Astrocyte of the spinal cord (primary cell): ENCODE measurements around the gene GALNT14.

Experiments used
- DNase-seq: peaks from one replicate; pipeline ENCODE4 v3.0.0; 2011; ENCODE audit warnings: low read depth, low spot score
- H3K4me3 ChIP-seq: 2 replicates; pipeline ENCODE4 v1.5.1; 2011; ENCODE audit warnings: low read depth, mild to moderate bottlenecking, low read length, moderate library complexity
- in situ Hi-C: cut with HindIII; loops from 2 replicates; pipeline ENCODE4 v1.10.0; 2017; ENCODE audit warnings: low sequenced_read_pairs
- TF ChIP-seq, protein P1 (sequence below): IDR thresholded peaks from 2 replicates; pipeline ENCODE4 v1.5.1; 2012; ENCODE audit warnings: low read depth, mild to moderate bottlenecking, low read length, inconsistent platforms

Gene GALNT14

DNA sequence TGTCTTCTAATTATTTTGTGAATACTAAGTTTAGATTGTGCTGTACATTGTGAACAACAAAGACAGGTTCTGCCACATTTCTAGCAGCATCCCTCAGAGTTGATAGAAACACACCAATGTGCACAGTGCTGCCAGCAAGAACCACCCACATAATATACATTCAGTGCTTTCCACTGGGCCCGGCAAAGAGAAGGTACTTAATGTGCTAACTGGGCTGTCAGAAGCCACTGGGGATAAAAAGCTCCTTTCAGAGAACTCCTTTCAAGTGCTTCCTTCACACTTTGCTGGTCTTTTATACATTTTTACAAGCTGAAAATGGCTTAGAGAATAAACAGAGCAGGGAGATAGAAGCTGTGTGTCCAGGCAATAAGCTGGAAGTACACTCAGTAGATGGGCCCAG, 273.0 kb downstream of the GALNT14 start:
- in situ Hi-C loops = no loop called here
- TF ChIP-seq, protein P1, sequence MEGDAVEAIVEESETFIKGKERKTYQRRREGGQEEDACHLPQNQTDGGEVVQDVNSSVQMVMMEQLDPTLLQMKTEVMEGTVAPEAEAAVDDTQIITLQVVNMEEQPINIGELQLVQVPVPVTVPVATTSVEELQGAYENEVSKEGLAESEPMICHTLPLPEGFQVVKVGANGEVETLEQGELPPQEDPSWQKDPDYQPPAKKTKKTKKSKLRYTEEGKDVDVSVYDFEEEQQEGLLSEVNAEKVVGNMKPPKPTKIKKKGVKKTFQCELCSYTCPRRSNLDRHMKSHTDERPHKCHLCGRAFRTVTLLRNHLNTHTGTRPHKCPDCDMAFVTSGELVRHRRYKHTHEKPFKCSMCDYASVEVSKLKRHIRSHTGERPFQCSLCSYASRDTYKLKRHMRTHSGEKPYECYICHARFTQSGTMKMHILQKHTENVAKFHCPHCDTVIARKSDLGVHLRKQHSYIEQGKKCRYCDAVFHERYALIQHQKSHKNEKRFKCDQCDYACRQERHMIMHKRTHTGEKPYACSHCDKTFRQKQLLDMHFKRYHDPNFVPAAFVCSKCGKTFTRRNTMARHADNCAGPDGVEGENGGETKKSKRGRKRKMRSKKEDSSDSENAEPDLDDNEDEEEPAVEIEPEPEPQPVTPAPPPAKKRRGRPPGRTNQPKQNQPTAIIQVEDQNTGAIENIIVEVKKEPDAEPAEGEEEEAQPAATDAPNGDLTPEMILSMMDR = no peak
- no peak overlapping the region for H3K4me3 ChIP-seq
- DNase-seq = no peak

DNA sequence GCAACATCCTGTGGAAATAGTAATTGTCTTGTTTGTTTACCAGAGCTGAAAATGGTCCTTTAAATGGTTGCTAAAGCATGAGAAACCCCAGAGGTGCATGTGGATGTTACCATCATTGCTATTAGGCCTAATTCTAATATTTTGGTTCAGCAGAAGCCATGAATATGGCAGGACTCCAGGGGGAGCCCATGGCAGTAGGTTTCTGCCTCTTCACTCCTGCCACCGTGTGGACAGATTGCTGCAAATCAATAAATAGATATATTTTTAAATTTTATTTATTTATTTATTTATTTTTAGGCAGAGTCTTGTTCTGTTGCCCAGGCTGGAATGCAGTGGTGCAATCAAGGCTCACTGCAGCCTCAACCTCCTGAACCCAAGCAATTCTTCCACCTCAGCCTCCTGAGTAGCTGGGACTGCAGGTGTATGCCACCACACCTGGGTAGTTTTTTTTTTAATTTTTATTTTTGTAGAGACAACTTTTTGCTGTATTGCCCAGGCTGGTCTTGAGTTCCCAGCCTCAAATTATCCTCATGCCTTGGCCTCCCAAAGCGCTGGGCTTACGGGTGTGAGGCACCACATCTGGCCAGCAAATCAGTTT, 276.1 kb downstream of the GALNT14 start:
- no peak overlapping the region for H3K4me3 ChIP-seq
- in situ Hi-C loops = no loop called here
- TF ChIP-seq, protein P1 = peak; percentile 61
- peak; percentile 64 for DNase-seq

DNA sequence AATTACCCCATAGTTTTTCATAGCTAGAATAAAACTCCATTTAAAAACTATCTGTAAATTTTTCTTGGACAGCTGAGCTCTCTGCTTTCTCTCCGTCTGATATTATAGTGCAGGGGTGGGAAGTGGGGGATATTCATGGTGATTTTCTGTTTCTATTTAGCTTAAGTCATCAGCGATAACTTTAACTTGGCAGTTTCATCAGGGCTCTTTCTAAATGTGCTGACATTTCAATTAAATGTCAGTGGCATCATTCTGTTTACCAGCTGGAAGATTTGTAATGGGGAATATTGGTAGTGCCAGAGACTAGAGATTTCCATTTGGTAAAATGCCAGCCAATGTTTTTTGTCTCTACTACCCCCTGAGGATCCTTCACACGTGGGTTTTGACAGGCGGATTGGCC, 277.5 kb downstream of the GALNT14 start:
- in situ Hi-C loops = no loop called here
- TF ChIP-seq, protein P1 = no peak
- H3K4me3 ChIP-seq = no peak overlapping the region
- DNase-seq = no peak
